PFSK-1 (cell line): Measurements from ENCODE around the gene CNPY4.

Experiments
- POLR2AphosphoS5 ChIP-seq: IDR thresholded peaks from 2 replicates; pipeline ENCODE4 v1.6.1; 2012; ENCODE audit warnings: low read depth, mild to moderate bottlenecking, control low read depth, low read length, moderate library complexity
- SIN3A ChIP-seq: IDR thresholded peaks from 2 replicates; pipeline ENCODE4 v1.6.1; 2012; ENCODE audit warnings: mild to moderate bottlenecking, low read length, moderate library complexity, borderline replicate concordance; ENCODE audit not compliant: insufficient read depth
- TAF1 ChIP-seq: IDR thresholded peaks from 2 replicates; pipeline ENCODE4 v1.6.1; 2012; ENCODE audit warnings: low read length, control low read depth, borderline replicate concordance; ENCODE audit not compliant: insufficient read depth
- TF ChIP-seq, protein P1 (sequence below), 2 experiments: IDR thresholded peaks; 2 replicates each; pipeline versions ENCODE4 v1.6.1 to v1.8.0; 2011 to 2012; ENCODE audit warnings: low read depth in 2 of 2, low read length in 2 of 2, control low read depth in 1 of 2, inconsistent platforms in 1 of 2, mild to moderate bottlenecking in 1 of 2, moderate library complexity in 1 of 2; ENCODE audit not compliant: insufficient read depth in 1 of 2

DNA sequence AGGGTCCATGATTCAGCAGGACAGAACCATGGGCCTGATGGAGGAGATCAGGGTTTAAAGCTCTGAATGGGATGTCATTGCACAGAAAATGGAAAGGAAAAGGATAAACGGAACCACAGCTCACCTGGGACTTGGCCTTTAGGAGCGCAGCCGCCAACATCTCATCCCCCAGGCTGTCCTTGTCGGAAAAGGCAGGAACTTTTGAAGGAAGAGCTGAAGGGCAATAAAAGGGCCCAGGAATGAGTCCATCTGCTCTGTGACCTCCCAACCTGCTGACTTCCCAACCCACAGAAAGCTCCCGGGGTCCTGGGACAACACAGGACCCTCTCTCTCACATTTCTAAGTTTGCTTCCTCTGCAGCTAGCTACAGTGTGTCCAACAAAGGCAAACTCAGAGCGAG is 44.0 kb upstream of the CNPY4 start:
- TF ChIP-seq POLR2AphosphoS5 (no peak), TAF1 (no peak), SIN3A (no peak)
- TF ChIP-seq, protein P1, sequence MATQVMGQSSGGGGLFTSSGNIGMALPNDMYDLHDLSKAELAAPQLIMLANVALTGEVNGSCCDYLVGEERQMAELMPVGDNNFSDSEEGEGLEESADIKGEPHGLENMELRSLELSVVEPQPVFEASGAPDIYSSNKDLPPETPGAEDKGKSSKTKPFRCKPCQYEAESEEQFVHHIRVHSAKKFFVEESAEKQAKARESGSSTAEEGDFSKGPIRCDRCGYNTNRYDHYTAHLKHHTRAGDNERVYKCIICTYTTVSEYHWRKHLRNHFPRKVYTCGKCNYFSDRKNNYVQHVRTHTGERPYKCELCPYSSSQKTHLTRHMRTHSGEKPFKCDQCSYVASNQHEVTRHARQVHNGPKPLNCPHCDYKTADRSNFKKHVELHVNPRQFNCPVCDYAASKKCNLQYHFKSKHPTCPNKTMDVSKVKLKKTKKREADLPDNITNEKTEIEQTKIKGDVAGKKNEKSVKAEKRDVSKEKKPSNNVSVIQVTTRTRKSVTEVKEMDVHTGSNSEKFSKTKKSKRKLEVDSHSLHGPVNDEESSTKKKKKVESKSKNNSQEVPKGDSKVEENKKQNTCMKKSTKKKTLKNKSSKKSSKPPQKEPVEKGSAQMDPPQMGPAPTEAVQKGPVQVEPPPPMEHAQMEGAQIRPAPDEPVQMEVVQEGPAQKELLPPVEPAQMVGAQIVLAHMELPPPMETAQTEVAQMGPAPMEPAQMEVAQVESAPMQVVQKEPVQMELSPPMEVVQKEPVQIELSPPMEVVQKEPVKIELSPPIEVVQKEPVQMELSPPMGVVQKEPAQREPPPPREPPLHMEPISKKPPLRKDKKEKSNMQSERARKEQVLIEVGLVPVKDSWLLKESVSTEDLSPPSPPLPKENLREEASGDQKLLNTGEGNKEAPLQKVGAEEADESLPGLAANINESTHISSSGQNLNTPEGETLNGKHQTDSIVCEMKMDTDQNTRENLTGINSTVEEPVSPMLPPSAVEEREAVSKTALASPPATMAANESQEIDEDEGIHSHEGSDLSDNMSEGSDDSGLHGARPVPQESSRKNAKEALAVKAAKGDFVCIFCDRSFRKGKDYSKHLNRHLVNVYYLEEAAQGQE (IDR thresholded peaks at IDR 0.05; ENCODE audit: insufficient read depth in 1 of 2, low read depth in 2 of 2, low read length in 2 of 2): no peak
